HG03045 (cell line): ENCODE measurements around the gene PHYKPL.
"Not testable (repeated sequence)": the region's sequence is repeated elsewhere in the genome, so short reads cannot be mapped to it uniquely, and the experiment has no call there.

Source experiments
- ATAC-seq: cut with Tn5 transposase; IDR thresholded peaks from one replicate; pipeline ENCODE4 v1.9.1; 2021; ENCODE audit warnings: mild to moderate bottlenecking, moderate library complexity; ENCODE audit not compliant: unreplicated experiment

The PHYKPL gene

GRCh38 chr5:178265746-178266145, 33.1 kb upstream of the PHYKPL start:
- no peak for ATAC-seq

DNA sequence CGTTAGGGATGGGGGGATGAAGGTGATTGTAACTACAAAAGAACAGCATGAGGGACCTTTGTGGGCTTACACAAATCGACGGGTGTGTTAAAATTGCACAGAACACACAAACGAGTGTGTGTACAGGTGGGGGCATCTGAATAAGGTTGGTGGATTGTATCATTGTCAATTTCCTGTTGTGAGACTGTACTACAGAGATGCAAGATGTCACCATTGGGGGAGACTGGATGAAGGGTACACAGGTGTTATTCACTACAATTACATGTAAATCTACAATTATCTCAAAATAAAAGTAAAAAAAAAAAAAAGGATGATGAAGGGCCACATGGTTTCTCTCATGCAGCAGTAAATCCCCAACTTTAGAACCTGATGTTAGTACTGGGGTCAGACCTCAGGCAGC, 31.4 kb upstream of the PHYKPL start:
- ATAC-seq, result no peak

DNA sequence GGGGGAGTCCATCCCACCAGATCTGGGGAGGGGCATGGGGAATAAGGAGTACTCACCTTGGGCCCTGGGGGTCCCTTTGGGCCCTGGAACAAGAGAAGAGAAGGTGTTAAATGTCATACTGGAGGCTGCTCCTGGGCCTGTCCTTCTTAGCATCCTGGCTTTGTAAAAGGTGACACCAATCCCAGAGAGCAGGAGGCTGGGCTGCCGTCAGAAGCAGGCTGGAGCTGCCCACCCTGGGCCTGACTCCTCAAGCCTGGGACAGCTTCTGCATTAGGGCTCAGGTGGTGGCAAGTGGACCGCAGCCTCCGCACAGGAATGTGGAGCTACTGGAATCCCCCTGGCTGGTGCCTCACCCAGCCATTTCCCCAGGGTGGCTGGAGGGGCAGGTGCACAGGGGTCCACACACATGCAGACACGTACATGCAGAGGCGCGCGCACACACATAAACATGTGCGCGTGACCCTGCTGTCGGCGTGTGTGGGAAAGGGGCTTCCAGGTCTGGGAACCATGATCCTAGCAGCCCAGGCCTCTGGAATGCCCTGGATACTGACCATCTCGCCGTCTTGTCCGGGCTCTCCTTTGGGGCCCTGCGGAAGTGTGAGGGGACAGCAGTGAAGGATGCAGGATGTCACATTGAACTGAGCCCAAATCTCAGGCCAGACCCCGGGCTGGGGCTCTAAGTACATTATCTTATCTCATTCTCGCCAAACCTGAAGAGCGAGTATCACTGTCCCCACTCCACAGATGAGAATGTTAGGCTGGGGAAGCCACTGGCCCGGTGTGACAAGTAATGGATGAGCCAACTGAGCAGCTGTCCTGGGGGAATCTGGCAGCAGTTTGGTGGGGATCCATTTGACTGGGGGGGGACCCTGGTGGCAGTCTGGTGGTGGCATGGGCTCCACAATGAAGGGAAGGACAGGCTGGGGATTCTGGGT, 29.3 kb upstream of the PHYKPL start:
- ATAC-seq, result no peak

GRCh38 chr5:178259623-178260536, 27.3 kb upstream of the PHYKPL start:
- no peak for ATAC-seq

GRCh38 chr5:178257650-178258049, 25.0 kb upstream of the PHYKPL start:
- no peak for ATAC-seq

DNA sequence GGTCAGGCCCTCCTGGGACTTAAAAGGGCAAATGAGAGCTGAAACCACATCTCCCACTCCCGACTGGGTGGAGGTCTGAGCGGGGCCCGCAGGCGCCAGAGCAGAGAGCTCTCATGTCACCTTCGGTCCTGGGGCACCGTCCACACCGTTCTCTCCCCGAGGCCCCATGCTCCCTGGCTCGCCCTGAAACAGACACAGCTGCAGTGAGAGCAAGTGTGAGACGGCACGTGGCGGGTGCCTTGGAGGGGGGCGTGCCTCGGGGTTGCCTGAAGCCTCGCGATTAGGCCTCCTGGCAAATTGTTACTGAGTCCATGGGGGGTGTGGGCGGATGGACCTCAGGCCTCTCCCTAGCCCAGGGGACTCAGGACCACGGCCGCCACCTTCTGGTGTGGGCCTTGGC, 24.1 kb upstream of the PHYKPL start:
- no peak for ATAC-seq

GRCh38 chr5:178253632-178254031, 21.0 kb upstream of the PHYKPL start:
- not testable (repeated sequence) for ATAC-seq

DNA sequence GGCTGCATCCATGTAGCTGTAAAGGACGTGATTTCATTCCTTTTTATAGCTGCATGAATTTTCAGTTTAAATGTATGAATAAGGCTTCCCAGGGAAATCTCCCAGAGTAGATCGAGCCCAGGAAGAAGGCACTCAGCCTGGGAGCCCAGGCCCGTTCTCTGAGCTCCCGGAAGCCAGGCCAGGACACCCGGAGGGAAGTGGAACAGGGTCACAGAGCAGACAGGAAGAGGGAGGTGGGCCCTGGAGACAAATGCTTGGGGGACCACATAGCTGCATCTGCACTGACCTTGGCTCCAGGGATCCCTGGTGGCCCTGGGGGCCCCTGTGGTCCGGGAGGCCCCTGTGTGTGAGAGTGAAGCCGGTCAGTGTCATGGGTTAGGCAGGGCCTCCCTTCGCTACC, 19.7 kb upstream of the PHYKPL start:
- no peak for ATAC-seq

DNA sequence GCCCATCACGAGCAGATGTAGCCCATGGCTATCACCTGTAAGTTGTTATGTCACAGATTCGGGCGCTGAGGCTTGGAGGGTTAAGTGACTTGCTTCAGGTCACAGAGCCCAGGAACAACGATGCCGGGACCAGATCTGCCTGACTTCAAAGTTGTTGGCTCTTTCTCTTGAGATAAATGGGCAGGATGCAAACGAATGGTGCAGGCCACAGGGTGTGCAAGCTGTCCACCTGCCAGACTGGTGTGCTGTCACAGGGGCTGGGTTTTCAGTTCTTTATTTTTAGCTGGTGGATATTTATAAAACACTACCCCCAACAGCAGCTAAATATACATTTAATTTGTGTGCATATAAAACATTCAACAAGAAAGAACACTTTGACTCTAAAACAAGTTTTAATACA, 17.7 kb upstream of the PHYKPL start:
- no peak for ATAC-seq

DNA sequence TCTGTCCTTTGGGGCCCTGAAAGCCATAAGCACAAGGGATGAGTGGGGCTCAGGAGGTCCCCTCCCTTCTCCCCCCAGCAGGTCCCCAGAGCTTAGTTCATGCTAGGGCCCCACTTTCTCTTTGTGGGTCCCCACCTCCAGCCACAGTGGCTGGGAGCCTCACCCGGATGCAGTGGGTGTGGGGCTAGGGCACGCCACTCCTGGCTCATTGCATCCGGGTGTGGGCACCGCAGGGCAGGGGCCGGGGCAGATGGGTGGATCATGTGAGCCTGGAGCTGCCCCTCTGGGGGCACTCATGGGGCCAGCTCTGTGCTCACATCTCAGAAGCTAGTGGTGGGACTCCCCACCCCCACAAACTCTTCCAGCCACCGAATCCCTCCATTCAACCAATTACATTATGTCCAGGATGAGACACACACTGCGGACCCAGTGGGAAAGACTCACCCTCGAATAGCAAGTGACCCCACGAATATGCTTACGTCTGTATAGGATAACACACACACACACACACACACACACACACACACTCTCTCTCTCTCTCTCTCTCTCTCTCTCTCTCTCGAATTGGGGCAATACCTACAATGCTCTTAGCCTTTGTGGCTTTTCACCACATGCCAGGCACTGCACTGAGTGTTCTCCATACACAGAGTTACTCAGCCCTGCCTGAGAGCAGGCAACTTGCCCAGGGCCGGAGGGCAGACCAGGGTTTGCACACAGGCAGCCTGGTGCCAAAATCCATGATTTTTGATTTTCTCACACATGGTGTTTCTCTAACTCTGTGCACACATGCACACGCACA, 16.8 kb upstream of the PHYKPL start:
- ATAC-seq, result no peak

DNA sequence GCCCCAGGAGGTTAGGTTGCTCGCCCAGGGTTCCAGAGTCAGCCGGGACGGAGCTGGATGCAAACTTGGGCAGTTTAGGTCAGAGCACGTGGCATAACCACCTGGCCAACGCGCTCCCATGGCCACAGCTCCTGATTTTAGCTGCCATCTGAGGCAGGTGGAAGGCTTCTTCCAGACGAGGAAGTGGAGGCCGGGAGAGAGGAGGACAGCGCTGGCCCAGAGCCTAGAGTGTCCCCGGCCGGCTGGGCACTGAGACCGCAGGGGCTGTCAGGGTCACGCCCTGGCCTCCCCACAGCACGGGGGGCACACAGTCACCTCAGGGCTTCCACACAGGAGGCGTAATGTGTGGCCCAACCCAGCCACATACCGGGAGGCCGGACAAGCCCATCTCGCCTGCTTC, 16.1 kb upstream of the PHYKPL start:
- no peak for ATAC-seq

- no peak for ATAC-seq
These were observed 15.2 kb upstream of the PHYKPL start for GRCh38 chr5:178247481-178248456.

DNA sequence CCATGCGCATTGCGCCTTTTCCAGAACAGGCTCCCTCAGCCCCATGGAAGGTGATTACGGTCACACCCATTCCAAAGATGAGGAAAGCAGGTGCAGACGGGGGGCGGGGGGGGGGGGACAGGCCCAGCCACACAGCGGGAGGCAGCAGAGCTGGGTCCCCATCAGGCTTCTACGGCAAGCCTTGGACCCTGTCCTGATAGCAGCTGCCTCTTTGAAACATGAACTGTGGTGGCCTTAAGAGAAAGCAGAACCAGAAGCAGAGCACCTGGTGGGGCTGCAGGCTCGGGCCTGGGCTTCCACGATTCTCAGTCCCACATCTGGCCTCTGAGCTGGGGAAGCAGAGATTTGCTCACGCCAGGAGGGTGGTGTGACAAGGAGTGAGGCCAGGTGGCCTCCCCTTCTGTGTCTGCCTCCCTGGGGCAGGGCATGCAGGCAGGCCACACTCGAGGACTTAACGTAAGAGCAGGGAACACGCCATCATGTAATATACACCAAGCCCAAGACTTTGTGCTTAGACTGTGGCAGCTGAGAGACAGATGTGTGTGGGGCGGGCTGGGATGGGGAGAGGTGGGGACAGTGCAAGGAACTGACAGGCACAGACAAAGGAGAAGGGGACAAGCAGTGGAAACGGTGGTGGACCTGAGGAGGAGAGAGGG, 14.2 kb upstream of the PHYKPL start:
- no peak for ATAC-seq

GRCh38 chr5:178245389-178245788, 12.8 kb upstream of the PHYKPL start:
- ATAC-seq, result no peak

- ATAC-seq, result no peak
These were observed 12.0 kb upstream of the PHYKPL start for GRCh38 chr5:178244576-178244975.

GRCh38 chr5:178242416-178242815, 9.8 kb upstream of the PHYKPL start:
- ATAC-seq, result no peak

- ATAC-seq, result no peak
These were observed 9.2 kb upstream of the PHYKPL start for GRCh38 chr5:178241688-178242231.

DNA sequence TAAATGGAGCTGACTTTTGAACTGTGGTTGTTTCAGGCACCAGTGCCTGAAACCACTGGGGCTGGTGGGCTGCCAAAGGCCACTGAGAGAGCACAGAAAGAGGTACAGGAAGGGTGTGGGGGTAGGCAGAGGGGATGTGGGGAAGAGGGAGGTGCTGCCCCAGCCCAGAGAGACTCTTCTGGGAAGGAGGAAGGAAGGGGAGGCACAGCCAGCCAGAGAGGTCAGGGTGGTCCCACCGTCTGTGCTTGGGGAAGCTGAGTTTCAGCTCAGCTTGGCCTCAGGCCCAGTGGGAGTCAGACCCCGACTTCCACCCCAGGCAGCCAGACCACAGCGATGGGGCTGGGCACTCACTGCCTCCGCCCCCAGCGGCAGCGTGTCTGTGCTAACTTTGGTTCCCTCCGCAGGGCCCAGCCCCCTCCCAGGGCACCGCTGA, 8.6 kb upstream of the PHYKPL start:
- no peak for ATAC-seq

DNA sequence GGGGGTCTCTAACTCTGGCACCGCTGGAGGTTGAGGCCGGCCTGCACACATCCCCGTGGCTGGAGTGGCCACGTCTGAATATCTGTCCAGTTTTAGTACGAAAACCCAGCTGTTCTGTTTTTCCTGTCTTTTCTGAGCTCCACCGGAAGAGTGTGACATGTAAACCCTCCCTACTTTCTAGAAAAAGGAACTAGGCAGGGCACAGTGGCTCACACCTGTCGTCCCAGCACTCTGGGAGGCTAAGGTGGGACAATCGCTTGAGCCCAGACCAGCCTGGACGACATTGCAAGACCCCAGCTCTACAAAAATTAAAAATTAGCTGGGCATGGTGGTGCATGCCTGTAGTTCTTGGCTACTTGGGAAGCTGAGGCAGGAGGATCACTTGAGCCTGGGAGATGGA, 8.2 kb upstream of the PHYKPL start:
- no peak for ATAC-seq
